OCI-LY7 (cell line): ENCODE measurements around the gene DAB1. TPM values are rescaled to one million over a fixed set of nuclear protein-coding genes. Genes with fewer than 3 reads are reported as not detected.

ENCODE experiments used
- BruUV-seq: library from RNA; stranded (reverse); fragments of 400-500 nt; replicated peaks from 2 replicates; lab custom pipeline; 2021; lab: Mats Ljungman, UMichigan
- CTCF ChIA-PET: fragments of 300-600 bp; sonication (Branson Sonifier 250); formaldehyde crosslinking; loops from one replicate; lab custom pipeline; 2022; ENCODE audit warnings: antibody characterized with exemption; ENCODE audit not compliant: unreplicated experiment; lab: Charles Lee
- POLR2A ChIA-PET: fragments of 300-600 bp; sonication (Branson Sonifier 250); formaldehyde crosslinking; loops from one replicate; lab custom pipeline; 2022; ENCODE audit warnings: antibody characterized with exemption; lab: Charles Lee
- DNase-seq: peaks from one replicate; pipeline ENCODE4 v3.0.0-alpha.2; 2015; ENCODE audit warnings: low spot score
- H2AFZ ChIP-seq: fragments of 200-600 bp; sonication (generic), shearing (Covaris generic); 2 replicates; pipeline ENCODE4 v1.6.1; 2014; ENCODE audit warnings: mild to moderate bottlenecking, antibody characterized with exemption, low read length, moderate library complexity
- H3K27ac ChIP-seq: fragments of 200-600 bp; sonication (generic); 2 replicates; pipeline ENCODE4 v1.5.1; 2014; ENCODE audit warnings: mixed run types, low read depth, mild to moderate bottlenecking, moderate library complexity, low read length, inconsistent platforms; ENCODE audit not compliant: poor library complexity, severe bottlenecking
- H3K36me3 ChIP-seq: fragments of 200-600 bp; sonication (generic); 2 replicates; pipeline ENCODE4 v1.6.1; 2014; ENCODE audit warnings: mild to moderate bottlenecking, antibody characterized with exemption, low read length, moderate library complexity, mixed read lengths; ENCODE audit not compliant: insufficient read depth
- H3K4me1 ChIP-seq: fragments of 200-600 bp; sonication (generic); 2 replicates; pipeline ENCODE4 v1.5.1; 2014; ENCODE audit warnings: mild to moderate bottlenecking, low read length; ENCODE audit not compliant: insufficient read depth, poor library complexity, severe bottlenecking
- H3K4me2 ChIP-seq: fragments of 200-600 bp; sonication (generic); 2 replicates; pipeline ENCODE4 v1.6.1; 2014; ENCODE audit warnings: mild to moderate bottlenecking, low read length
- H3K4me3 ChIP-seq: fragments of 200-600 bp; sonication (generic); 2 replicates; pipeline ENCODE4 v1.5.1; 2014; ENCODE audit warnings: mild to moderate bottlenecking, low read depth, low read length; ENCODE audit not compliant: poor library complexity, severe bottlenecking
- H3K79me2 ChIP-seq: fragments of 200-600 bp; sonication (generic); 2 replicates; pipeline ENCODE4 v1.6.1; 2016; ENCODE audit warnings: low read depth, mild to moderate bottlenecking, low read length, moderate library complexity, mixed read lengths; ENCODE audit not compliant: insufficient read depth
- H3K9me2 ChIP-seq: fragments of 200-600 bp; sonication (generic); 2 replicates; pipeline ENCODE4 v1.6.1; 2016; ENCODE audit warnings: mild to moderate bottlenecking, low read length, mixed read lengths; ENCODE audit not compliant: insufficient read depth
- H3K9me3 ChIP-seq: fragments of 200-600 bp; sonication (generic); 2 replicates; pipeline ENCODE4 v1.6.1; 2014; ENCODE audit warnings: mild to moderate bottlenecking, mixed run types, low read length, mixed read lengths
- H4K20me1 ChIP-seq: fragments of 200-600 bp; sonication (generic); 2 replicates; pipeline ENCODE4 v1.6.1; 2014; ENCODE audit warnings: mild to moderate bottlenecking, antibody characterized with exemption, low read length, moderate library complexity, mixed read lengths; ENCODE audit not compliant: insufficient read depth
- CTCF ChIP-seq: fragments of 200-600 bp; sonication (generic); conservative IDR thresholded peaks from 2 replicates; pipeline ENCODE4 v1.5.1; 2014; ENCODE audit warnings: mild to moderate bottlenecking, antibody characterized with exemption, low read length, moderate library complexity, mixed read lengths
- EZH2phosphoT487 ChIP-seq: fragments of 200-600 bp; sonication (generic); IDR thresholded peaks from 2 replicates; pipeline ENCODE4 v1.6.1; 2018; ENCODE audit warnings: low read depth, borderline replicate concordance, mild to moderate bottlenecking, mixed run types, antibody characterized with exemption, low read length, moderate library complexity, mixed read lengths
- intact Hi-C: fragments of 100-400 bp; cut with micrococcal nuclease; formaldehyde crosslinking; loops from one replicate; pipeline ENCODE4 v1.10.0; 2022; ENCODE audit not compliant: unreplicated experiment
- total RNA-seq, 2 experiments: library from RNA; depleted of rRNA in 1 of 2; stranded (reverse); fragments of >200 nt in 1 of 2; shearing (Covaris generic) in 1 of 2; gene quantifications; 2 replicates each; pipeline ENCODE4 v1.2.3, GENCODE V29; 2014 to 2022

Gene DAB1
- total RNA-seq, 2 experiments from 2014 or later: not detected

- Histone ChIP-seq H3K4me1 (no peaks in the 10 kb centered on the region), H3K36me3 (no peaks in the 10 kb centered on the region), H3K4me2 (no peak overlapping the region), H3K27ac (no peak overlapping the region), H3K9me2 (no peaks in the 10 kb centered on the region), H3K79me2 (no peaks in the 10 kb centered on the region), H3K9me3 (no peaks in the 10 kb centered on the region), H2AFZ (no peak overlapping the region), H4K20me1 (no peaks in the 10 kb centered on the region), H3K4me3 (no peak overlapping the region)
- no peak for TF ChIP-seq CTCF
- TF ChIP-seq EZH2phosphoT487: no peak
- intact Hi-C loops: loop anchor here (5.0 kb wide), 1 partner anchor 157 kb away; no protein-coding TSS in a partner anchor
- no TSS peak for BruUV-seq
- CTCF ChIA-PET: no interaction called here
- DNase-seq: no peak
- POLR2A ChIA-PET: interaction anchor here (0.7 to 0.8 kb wide), 2 partner anchors 87 to 223 kb away, joined by 3 to 4 read pairs; no protein-coding TSS in a partner anchor
Measured at GRCh38 chr1:57325536-57325935, 98.3 kb downstream of the DAB1 start.

GRCh38 chr1:57325117-57325516 lies 98.7 kb downstream of the DAB1 start:
- Histone ChIP-seq H3K79me2 (no peaks in the 10 kb centered on the region), H3K4me2 (no peak overlapping the region), H3K4me3 (no peak overlapping the region), H3K27ac (no peak overlapping the region), H3K9me3 (no peaks in the 10 kb centered on the region), H4K20me1 (no peaks in the 10 kb centered on the region), H2AFZ (no peak overlapping the region), H3K36me3 (no peaks in the 10 kb centered on the region), H3K4me1 (no peaks in the 10 kb centered on the region), H3K9me2 (no peaks in the 10 kb centered on the region)
- ChIA-PET CTCF (no interaction called here), POLR2A (interaction anchor here (0.7 to 0.8 kb wide), 2 partner anchors 88 to 223 kb away, joined by 3 to 4 read pairs; no protein-coding TSS in a partner anchor)
- TF ChIP-seq EZH2phosphoT487 (no peak), CTCF (no peak)
- BruUV-seq: no TSS peak
- no peak for DNase-seq
- intact Hi-C loops: loop anchor here (5.0 kb wide), 1 partner anchor 157 kb away; no protein-coding TSS in a partner anchor

GRCh38 chr1:57324388-57324787 lies 99.5 kb downstream of the DAB1 start:
- Histone ChIP-seq H3K36me3 (no peaks in the 10 kb centered on the region), H3K4me2 (no peak overlapping the region), H3K9me2 (no peaks in the 10 kb centered on the region), H3K4me3 (no peak overlapping the region), H3K9me3 (no peaks in the 10 kb centered on the region), H2AFZ (no peak overlapping the region), H3K79me2 (no peaks in the 10 kb centered on the region), H3K4me1 (no peaks in the 10 kb centered on the region), H4K20me1 (no peaks in the 10 kb centered on the region), H3K27ac (no peak overlapping the region)
- TF ChIP-seq EZH2phosphoT487 (no peak), CTCF (no peak)
- POLR2A ChIA-PET: no interaction called here
- no peak for DNase-seq
- BruUV-seq: no TSS peak
- CTCF ChIA-PET: no interaction called here
- intact Hi-C loops: no loop called here
